ENCODE measurements around the gene PRRT1.

DNA sequence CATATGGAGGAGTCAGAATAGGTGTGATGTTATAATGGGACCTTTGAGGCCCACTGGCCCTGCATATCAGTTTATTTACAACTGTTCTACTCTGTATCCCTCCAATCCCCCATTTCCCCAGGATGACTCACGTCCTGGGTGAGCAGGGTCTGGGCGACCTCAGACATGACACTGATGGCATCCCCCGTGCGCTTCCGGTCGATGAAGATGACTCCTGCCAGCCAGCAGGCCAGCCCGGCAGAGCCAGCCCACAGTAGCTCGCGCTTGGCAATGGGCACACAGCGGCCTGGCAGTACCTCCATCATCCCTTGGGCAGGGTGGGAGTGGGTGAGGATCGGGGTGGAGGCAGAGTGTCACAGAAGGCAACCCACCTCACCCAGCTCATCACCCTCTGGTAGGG, 18.6 kb upstream of the PRRT1 start:
- TF ChIP-seq, protein P1, sequence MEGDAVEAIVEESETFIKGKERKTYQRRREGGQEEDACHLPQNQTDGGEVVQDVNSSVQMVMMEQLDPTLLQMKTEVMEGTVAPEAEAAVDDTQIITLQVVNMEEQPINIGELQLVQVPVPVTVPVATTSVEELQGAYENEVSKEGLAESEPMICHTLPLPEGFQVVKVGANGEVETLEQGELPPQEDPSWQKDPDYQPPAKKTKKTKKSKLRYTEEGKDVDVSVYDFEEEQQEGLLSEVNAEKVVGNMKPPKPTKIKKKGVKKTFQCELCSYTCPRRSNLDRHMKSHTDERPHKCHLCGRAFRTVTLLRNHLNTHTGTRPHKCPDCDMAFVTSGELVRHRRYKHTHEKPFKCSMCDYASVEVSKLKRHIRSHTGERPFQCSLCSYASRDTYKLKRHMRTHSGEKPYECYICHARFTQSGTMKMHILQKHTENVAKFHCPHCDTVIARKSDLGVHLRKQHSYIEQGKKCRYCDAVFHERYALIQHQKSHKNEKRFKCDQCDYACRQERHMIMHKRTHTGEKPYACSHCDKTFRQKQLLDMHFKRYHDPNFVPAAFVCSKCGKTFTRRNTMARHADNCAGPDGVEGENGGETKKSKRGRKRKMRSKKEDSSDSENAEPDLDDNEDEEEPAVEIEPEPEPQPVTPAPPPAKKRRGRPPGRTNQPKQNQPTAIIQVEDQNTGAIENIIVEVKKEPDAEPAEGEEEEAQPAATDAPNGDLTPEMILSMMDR (optimal IDR thresholded peaks at IDR 0.05 in 1 of 3, IDR thresholded peaks at IDR 0.05 in 1 of 3, conservative IDR thresholded peaks at IDR 0.05 in 1 of 3; ENCODE audit: extremely low read depth in 1 of 3, insufficient read depth in 2 of 3, low read length in 3 of 3), result no peak
- no peak for TF ChIP-seq EZH2 (IDR thresholded peaks at IDR 0.05; ENCODE audit: low read length)
